ENCODE measurements around the gene PMPCA. TPM values are rescaled to one million over a fixed set of nuclear protein-coding genes. Genes with fewer than 3 reads are reported as not detected.

PMPCA gene
- total and polyA plus RNA-seq, 2 of the 13 experiments (the other 11 are each of a cell fraction or from before 2014, with no cell fraction given), result 70.2 to 88.4 TPM

DNA sequence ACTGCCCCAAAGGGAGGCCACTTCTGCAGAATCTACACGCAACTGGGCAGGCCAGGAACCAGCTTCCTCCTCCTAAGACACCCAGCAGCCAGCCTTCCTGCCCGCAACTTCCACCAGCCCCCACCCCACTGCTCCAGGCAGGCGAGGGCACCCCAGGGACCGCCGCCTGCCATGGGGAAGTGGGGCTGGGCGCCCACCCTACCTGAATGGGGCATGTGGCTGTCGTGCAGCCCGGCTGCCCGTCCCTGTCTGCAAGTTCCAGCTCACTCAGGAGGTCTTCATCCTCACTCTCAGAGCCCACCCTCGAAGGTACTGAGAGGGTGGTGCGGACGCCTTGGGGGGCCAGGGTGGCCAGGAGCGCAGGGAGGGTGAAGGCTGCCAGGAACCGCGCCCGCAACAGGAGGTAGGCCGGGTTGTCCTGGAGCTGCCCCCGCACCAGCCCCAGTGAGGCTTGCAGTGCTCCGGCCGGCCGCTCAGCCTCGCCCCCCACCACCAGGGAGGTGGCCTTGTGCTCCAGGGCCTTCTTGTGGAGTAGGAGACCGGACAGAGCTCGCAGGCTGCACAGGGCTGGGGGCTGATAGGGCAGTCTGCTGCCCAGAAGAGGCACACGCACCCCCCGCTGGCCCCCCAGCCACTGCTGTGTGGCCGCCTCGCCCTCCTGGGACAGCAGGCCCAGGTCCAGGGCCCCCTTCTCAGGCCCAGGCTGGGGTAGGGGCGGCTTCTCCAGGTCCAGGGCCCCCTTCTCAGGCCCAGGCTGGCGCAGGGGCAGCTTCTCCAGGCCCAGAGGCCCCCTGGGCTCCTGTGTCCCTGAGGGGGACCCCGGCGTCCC, 32.9 kb upstream of the PMPCA start (continued):
- TF ChIP-seq, protein P1, sequence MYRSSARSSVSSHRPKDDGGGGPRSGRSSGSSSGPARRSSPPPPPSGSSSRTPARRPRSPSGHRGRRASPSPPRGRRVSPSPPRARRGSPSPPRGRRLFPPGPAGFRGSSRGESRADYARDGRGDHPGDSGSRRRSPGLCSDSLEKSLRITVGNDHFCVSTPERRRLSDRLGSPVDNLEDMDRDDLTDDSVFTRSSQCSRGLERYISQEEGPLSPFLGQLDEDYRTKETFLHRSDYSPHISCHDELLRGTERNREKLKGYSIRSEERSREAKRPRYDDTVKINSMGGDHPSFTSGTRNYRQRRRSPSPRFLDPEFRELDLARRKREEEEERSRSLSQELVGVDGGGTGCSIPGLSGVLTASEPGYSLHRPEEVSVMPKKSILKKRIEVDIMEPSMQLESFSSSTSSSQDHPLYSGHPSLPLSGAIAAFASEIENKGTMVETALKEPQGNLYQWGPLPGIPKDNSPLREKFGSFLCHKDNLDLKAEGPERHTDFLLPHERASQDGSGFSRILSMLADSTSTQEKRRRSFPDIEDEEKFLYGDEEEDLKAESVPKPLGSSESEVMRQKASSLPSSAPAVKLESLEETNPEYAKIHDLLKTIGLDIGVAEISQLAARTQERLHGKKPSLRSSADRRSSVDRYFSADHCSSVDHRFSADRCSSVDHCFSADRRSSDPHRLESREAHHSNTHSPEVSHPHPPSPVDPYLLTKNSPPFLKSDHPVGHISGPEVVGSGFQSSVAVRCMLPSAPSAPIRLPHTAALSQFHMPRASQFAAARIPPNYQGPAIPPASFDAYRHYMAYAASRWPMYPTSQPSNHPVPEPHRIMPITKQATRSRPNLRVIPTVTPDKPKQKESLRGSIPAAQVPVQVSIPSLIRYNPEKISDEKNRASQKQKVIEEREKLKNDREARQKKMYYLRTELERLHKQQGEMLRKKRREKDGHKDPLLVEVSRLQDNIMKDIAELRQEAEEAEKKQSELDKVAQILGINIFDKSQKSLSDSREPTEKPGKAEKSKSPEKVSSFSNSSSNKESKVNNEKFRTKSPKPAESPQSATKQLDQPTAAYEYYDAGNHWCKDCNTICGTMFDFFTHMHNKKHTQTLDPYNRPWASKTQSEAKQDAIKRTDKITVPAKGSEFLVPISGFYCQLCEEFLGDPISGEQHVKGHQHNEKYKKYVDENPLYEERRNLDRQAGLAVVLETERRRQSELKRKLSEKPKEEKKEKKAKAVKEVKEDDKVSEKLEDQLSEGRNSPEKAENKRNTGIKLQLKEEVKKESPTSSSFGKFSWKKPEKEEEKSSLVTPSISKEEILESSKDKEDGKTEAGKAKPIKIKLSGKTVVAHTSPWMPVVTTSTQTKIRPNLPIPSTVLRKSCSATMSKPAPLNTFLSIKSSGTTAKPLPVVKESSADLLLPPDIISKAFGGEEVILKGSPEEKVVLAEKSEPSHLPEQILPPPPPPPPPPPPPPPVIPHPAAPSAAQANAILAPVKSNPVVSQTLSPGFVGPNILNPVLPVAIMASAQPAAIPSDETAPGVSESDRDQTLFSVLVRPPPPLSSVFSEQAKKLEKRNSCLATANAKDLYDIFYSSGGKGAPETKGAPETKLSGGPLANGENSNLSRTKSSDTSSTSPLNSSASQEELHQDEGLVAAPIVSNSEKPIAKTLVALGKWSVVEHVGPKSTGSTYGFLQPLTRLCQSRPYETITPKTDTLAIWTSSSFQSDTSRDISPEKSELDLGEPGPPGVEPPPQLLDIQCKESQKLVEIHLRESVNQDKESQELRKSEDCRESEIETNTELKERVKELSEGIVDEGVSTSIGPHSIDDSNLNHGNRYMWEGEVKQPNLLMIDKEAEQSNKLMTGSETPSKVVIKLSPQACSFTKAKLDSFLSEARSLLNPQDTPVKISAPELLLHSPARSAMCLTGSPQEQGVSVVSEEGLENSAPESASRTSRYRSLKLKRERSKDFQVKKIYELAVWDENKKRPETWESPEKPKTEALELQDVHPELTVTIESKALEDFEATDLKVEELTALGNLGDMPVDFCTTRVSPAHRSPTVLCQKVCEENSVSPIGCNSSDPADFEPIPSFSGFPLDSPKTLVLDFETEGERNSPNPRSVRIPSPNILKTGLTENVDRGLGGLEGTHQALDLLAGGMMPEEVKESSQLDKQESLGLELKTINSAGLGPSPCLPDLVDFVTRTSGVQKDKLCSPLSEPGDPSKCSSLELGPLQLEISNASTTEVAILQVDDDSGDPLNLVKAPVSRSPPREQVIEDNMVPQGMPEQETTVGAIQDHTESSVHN (CRISPR knock-in tag; IDR thresholded peaks at IDR 0.05), result no peak

All from HepG2 (cell line).